IMR-90 (cell line): Measurements from ENCODE around the gene TCF20. TPM values are rescaled to one million over a fixed set of nuclear protein-coding genes. Genes with fewer than 3 reads are reported as not detected.
A peak's percentile ranks its signal among the peaks of the same experiment; 100 is the strongest.

Experiments used
- ATAC-seq: fragments of 200-7000 bp; cut with Tn5 transposase; 2 replicates; pipeline ENCODE4 v1.9.1; 2020; ENCODE audit warnings: low read depth, mild to moderate bottlenecking, moderate library complexity
- BruUV-seq: library from RNA; stranded (reverse); fragments of 400-500 nt; replicated peaks from 2 replicates; lab custom pipeline; 2021; lab: Mats Ljungman, UMichigan
- CTCF ChIA-PET: fragments of 300-600 bp; formaldehyde crosslinking; extraction: SDS; loops from one replicate; lab custom pipeline; 2021; ENCODE audit warnings: antibody characterized with exemption; lab: Yijun Ruan, JAX
- POLR2A ChIA-PET: fragments of 300-600 bp; sonication (Branson Sonifier 250); formaldehyde crosslinking; loops from one replicate; lab custom pipeline; 2022; ENCODE audit warnings: antibody characterized with exemption; ENCODE audit not compliant: unreplicated experiment; lab: Charles Lee
- DNase-seq: peaks from one replicate; pipeline ENCODE4 v3.0.0; 2013
- H2AFZ ChIP-seq: replicated peaks from 2 replicates; pipeline ENCODE3; 2013; ENCODE audit warnings: low read length, mild to moderate bottlenecking; ENCODE audit not compliant: poor library complexity
- H2AK5ac ChIP-seq: 2 replicates; pipeline ENCODE4 v1.6.1; 2013; ENCODE audit warnings: low read depth, low read length, inconsistent platforms
- H2AK9ac ChIP-seq: replicated peaks from 2 replicates; pipeline ENCODE3; 2013; ENCODE audit warnings: mild to moderate bottlenecking, low read depth, low read length, moderate library complexity; ENCODE audit not compliant: poor library complexity
- H2BK120ac ChIP-seq: 2 replicates; pipeline ENCODE4 v1.6.1; 2013; ENCODE audit warnings: low read depth, low read length, inconsistent platforms
- H2BK15ac ChIP-seq: 3 replicates; pipeline ENCODE4 v1.6.1; 2013; ENCODE audit warnings: low read depth, low read length, inconsistent platforms
- H2BK20ac ChIP-seq: 2 replicates; pipeline ENCODE4 v1.6.1; 2013; ENCODE audit warnings: low read depth, mild to moderate bottlenecking, inconsistent platforms, low read length, moderate library complexity
- H2BK5ac ChIP-seq: 2 replicates; pipeline ENCODE4 v1.6.1; 2013; ENCODE audit warnings: mild to moderate bottlenecking, low read depth, low read length, inconsistent platforms; ENCODE audit not compliant: poor library complexity, severe bottlenecking
- H3K14ac ChIP-seq: replicated peaks from 2 replicates; pipeline ENCODE4 v1.6.1; 2013; ENCODE audit warnings: low read depth, low read length, inconsistent platforms
- H3K18ac ChIP-seq: 2 replicates; pipeline ENCODE4 v1.6.1; 2013; ENCODE audit warnings: low read depth, low read length, control low read depth
- H3K23ac ChIP-seq: 2 replicates; pipeline ENCODE4 v1.6.1; 2013; ENCODE audit warnings: low read depth, low read length, inconsistent platforms
- H3K27ac ChIP-seq: 2 replicates; pipeline ENCODE4 v1.5.1; 2013; ENCODE audit warnings: mild to moderate bottlenecking, control low read depth, low read length; ENCODE audit not compliant: insufficient read depth
- H3K27me3 ChIP-seq: 2 replicates; pipeline ENCODE4 v1.6.1; 2013; ENCODE audit warnings: low read length; ENCODE audit not compliant: control insufficient read depth, insufficient read depth
- H3K36me3 ChIP-seq: 2 replicates; pipeline ENCODE4 v1.6.1; 2013; ENCODE audit warnings: low read length, mixed read lengths; ENCODE audit not compliant: control insufficient read depth, insufficient read depth
- H3K4ac ChIP-seq: 2 replicates; pipeline ENCODE4 v1.6.1; 2013; ENCODE audit warnings: low read depth, low read length, inconsistent platforms
- H3K4me1 ChIP-seq: 2 replicates; pipeline ENCODE4 v1.6.1; 2013; ENCODE audit warnings: low read length, mixed read lengths; ENCODE audit not compliant: control insufficient read depth, insufficient read depth
- H3K4me2 ChIP-seq: 2 replicates; pipeline ENCODE4 v1.6.1; 2013; ENCODE audit warnings: low read depth, mild to moderate bottlenecking, control low read depth, low read length, moderate library complexity
- H3K4me3 ChIP-seq: 2 replicates; pipeline ENCODE4 v1.5.1; 2013; ENCODE audit warnings: low read depth, mild to moderate bottlenecking, control low read depth, low read length, moderate library complexity; ENCODE audit not compliant: insufficient read depth
- H3K56ac ChIP-seq: 2 replicates; pipeline ENCODE4 v1.6.1; 2013; ENCODE audit warnings: low read length, inconsistent platforms; ENCODE audit not compliant: insufficient read depth; ENCODE audit errors: extremely low read depth
- H3K79me1 ChIP-seq, 2 experiments: 2 replicates each; pipeline ENCODE4 v1.6.1; 2013; ENCODE audit warnings: low read length in 2 of 2, inconsistent platforms in 1 of 2, low read depth in 1 of 2
- H3K9ac ChIP-seq: 2 replicates; pipeline ENCODE4 v1.6.1; 2013; ENCODE audit warnings: low read depth, low read length, control low read depth
- H3K9me1 ChIP-seq: 2 replicates; pipeline ENCODE4 v1.6.1; 2013; ENCODE audit warnings: low read length, inconsistent platforms; ENCODE audit not compliant: insufficient read depth
- H3K9me3 ChIP-seq: 2 replicates; pipeline ENCODE4 v1.6.1; 2013; ENCODE audit warnings: low read length; ENCODE audit not compliant: control insufficient read depth, insufficient read depth
- H4K20me1 ChIP-seq: 2 replicates; pipeline ENCODE4 v1.6.1; 2013; ENCODE audit warnings: low read length, inconsistent platforms; ENCODE audit not compliant: insufficient read depth
- H4K5ac ChIP-seq: 2 replicates; pipeline ENCODE4 v1.6.1; 2013; ENCODE audit warnings: mild to moderate bottlenecking, low read depth, low read length, control low read depth
- H4K8ac ChIP-seq, 2 experiments: 2 replicates each; pipeline ENCODE4 v1.6.1; 2013; ENCODE audit warnings: low read depth in 2 of 2, low read length in 2 of 2, control low read depth in 1 of 2, inconsistent platforms in 1 of 2
- H4K91ac ChIP-seq: 2 replicates; pipeline ENCODE4 v1.6.1; 2013; ENCODE audit warnings: low read depth, low read length, inconsistent platforms; ENCODE audit not compliant: insufficient read depth
- MAFK ChIP-seq: IDR thresholded peaks from 2 replicates; pipeline ENCODE4 v1.6.1; 2012; ENCODE audit warnings: low read depth, low read length, improper control_type of control experiment
- MAZ ChIP-seq: IDR thresholded peaks from 2 replicates; pipeline ENCODE4 v1.6.1; 2012; ENCODE audit warnings: low read depth, mild to moderate bottlenecking, low read length, improper control_type of control experiment, moderate library complexity, borderline replicate concordance
- WGBS, 2 experiments: methylation state at CpG; one replicate each; pipeline versions ENCODE4 v1.1.5 to v1.1.7; 2013; ENCODE audit warnings: missing lambda C conversion rate in 2 of 2; ENCODE audit not compliant: insufficient read length in 1 of 2; ENCODE audit errors: extremely low coverage in 2 of 2; 5-methylcytosine and 5-hydroxymethylcytosine counted together
- dilution Hi-C: fragments of 300-500 bp; cut with HindIII; formaldehyde crosslinking; loops from one replicate; pipeline ENCODE4 v1.14.3; 2018; ENCODE audit warnings: low sequenced_read_pairs; ENCODE audit not compliant: unreplicated experiment
- in situ Hi-C: fragments of 300-500 bp; cut with MboI; formaldehyde crosslinking; loops from 3 replicates; pipeline ENCODE4 v1.14.3; 2019; ENCODE audit warnings: low sequenced_read_pairs, inconsistent platforms, mixed read lengths
- intact Hi-C: fragments of 100-400 bp; cut with micrococcal nuclease; formaldehyde crosslinking; loops from 2 replicates; pipeline ENCODE4 v1.10.0; 2022
- polyA plus RNA-seq, 3 experiments: library from polyadenylated mRNA; depleted of rRNA; stranded (reverse); fragments of >200 nt; gene quantifications; 2 replicates each; pipeline ENCODE4 v1.2.3, GENCODE V29; 2012; ENCODE audit warnings: low replicate concordance in 1 of 3
- total RNA-seq: library from RNA; depleted of rRNA; stranded (reverse); fragments of >200 nt; gene quantifications from 2 replicates; pipeline ENCODE4 v1.2.3, GENCODE V29; 2012

Gene TCF20
- total and polyA plus RNA-seq, 2 of the 4 experiments (the other 2 are of a cell fraction) = 8.9 to 23.7 TPM

GRCh38 chr22:42236268-42236667 is 34.2 kb downstream of the TCF20 start:
- Histone ChIP-seq H3K9ac (no peak overlapping the region), H3K4me2 (no peak overlapping the region), H2BK15ac (no peak overlapping the region), H3K79me1 (peaks cover 36 to 66% of the 10 kb centered on the region in 2 experiments), H4K5ac (no peak overlapping the region), H3K14ac (no peak overlapping the region), H2BK5ac (no peak overlapping the region), H3K4ac (no peak overlapping the region), H4K8ac (no peak overlapping the region), H2AFZ (no peak overlapping the region), H3K56ac (no peak overlapping the region), H3K9me1 (no peaks in the 10 kb centered on the region), H3K36me3 (no peaks in the 10 kb centered on the region; the same call in 1 of the 2 replicates), H3K27ac (no peak overlapping the region), H4K91ac (no peak overlapping the region), H2AK5ac (no peak overlapping the region), H2BK120ac (no peak overlapping the region), H2BK20ac (no peak overlapping the region), H2AK9ac (no peak overlapping the region), H3K18ac (no peak overlapping the region), H3K23ac (no peak overlapping the region), H3K4me1 (no peaks in the 10 kb centered on the region), H3K27me3 (no peaks in the 10 kb centered on the region), H3K9me3 (peaks cover 10% of the 10 kb centered on the region), H3K4me3 (no peak overlapping the region), H4K20me1 (peaks cover 42% of the 10 kb centered on the region)
- no peak for ATAC-seq
- POLR2A ChIA-PET = no interaction called here
- WGBS, 2 experiments = 100% methylated on average over 1 of the region's 4 CpGs; no CpG with 5 or more reads in 1 of the 2 experiments
- BruUV-seq = no TSS peak
- intact Hi-C loops = no loop called here
- no peak for DNase-seq
- 0 out of 2 replicates have a peak, but pooled peaks have one; percentile 20 for TF ChIP-seq MAFK
- no peak for TF ChIP-seq MAZ
- in situ Hi-C loops = no loop called here
- dilution Hi-C loops = no loop called here
- CTCF ChIA-PET = no interaction called here
